Stimulated activated naive B cell treated with anti-CD40 and anti-IgM and Interleukin-4, amounts not matched to agents 10 μg/mL and 1 μg/mL and 100 μg/mL, for 72 hours (primary cell): Measurements from ENCODE around the gene PLCB1.

Experiments
- ATAC-seq, 2 donors: fragments of 150-1000 bp; cut with Tn5 transposase; replicated peaks; 2 replicates each; pipeline ENCODE4 v1.10.0; 2021; ENCODE audit warnings: moderate library complexity in 1 of 2
- DNase-seq: peaks from one replicate; pipeline ENCODE4 v3.0.0; 2021
- H3K27ac Mint-ChIP-seq: one replicate; pipeline ENCODE4 v1.8.0; 2022; ENCODE audit warnings: mild to moderate bottlenecking, mixed read lengths
- H3K27me3 Mint-ChIP-seq, 2 donors: one replicate each; pipeline ENCODE4 v1.8.0; 2022; ENCODE audit warnings: mixed read lengths in 2 of 2
- H3K36me3 Mint-ChIP-seq, 2 donors: one replicate each; pipeline ENCODE4 v1.8.0; 2022; ENCODE audit warnings: mixed read lengths in 2 of 2, mild to moderate bottlenecking in 1 of 2
- H3K4me1 Mint-ChIP-seq, 2 donors: one replicate each; pipeline ENCODE4 v1.8.0; 2022; ENCODE audit warnings: mixed read lengths in 2 of 2, mild to moderate bottlenecking in 1 of 2
- H3K4me3 Mint-ChIP-seq, 2 donors: one replicate each; pipeline ENCODE4 v1.8.0; 2022; ENCODE audit warnings: mild to moderate bottlenecking in 2 of 2, mixed read lengths in 2 of 2, moderate library complexity in 1 of 2
- H3K9me3 Mint-ChIP-seq, 2 donors: one replicate each; pipeline ENCODE4 v1.8.0; 2022; ENCODE audit warnings: mixed read lengths in 2 of 2, mild to moderate bottlenecking in 1 of 2

PLCB1 gene

DNA sequence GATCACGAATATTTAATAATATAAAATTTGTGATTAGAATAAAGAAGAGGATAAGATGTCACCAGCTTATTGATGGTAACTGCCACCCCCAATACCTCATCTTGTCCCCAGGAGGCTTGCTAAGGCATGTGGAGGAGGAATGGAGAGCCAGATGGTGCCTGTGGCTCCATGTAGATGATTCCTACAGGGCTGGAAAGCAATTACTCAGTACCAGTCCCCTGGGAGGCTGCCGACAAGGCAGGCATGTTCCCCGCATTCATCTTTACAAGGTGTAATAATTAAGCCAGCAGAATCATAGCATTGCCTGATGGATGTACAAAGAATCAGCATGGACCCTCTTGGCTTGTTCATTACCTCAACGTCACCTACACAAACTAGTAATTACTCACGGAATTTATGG lies 155.3 kb downstream of the PLCB1 start:
- Mint-ChIP-seq H3K27me3 (no peaks in the 10 kb centered on the region), H3K36me3 (no peaks in the 10 kb centered on the region), H3K9me3 (no peaks in the 10 kb centered on the region), H3K4me3 (no peak overlapping the region), H3K27ac (no peak overlapping the region), H3K4me1 (no peaks in the 10 kb centered on the region)
- no peak for ATAC-seq
- no peak for DNase-seq

DNA sequence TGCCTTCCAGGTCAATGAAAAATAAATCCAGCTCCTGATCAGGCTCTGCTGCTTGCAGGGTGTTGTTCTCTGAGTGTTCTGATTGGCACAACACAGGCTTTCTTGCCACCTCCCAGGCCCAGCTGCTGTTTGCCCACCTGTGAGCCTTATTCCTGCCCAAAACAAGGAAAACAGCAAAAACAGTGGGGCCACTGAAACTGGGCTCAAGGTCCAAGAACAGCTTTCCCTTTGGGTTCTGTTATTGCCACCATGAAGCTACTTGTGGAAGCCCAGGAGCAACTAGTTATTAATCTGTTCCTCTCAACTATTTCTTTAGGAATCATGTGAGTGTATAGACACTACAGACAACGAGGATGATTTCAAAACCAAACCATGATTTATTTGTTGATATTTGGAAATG lies 159.1 kb downstream of the PLCB1 start:
- Mint-ChIP-seq H3K27ac (no peak overlapping the region), H3K9me3 (no peaks in the 10 kb centered on the region), H3K4me1 (no peaks in the 10 kb centered on the region), H3K27me3 (no peaks in the 10 kb centered on the region), H3K4me3 (no peak overlapping the region), H3K36me3 (no peaks in the 10 kb centered on the region)
- DNase-seq, result no peak
- no peak for ATAC-seq

DNA sequence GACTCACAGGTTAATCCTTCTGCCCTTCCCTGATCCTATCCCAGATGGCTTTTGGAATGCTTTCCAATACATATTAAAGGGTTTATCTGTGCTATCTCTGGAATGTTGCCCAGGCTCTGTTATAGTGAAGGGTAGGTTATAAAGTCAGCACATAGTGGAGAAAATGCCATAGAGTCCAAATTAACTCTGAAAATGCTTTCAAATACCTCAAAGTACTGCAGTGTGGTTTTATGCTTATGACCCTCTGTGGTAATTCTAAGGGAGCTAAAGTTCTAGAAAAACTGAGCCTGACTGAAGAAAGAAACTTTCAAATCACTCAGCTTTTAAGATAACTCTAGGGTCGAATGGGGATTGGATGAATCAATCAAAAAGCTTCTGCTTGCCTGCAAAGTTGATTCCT lies 159.8 kb downstream of the PLCB1 start:
- DNase-seq (no peak), ATAC-seq (no peak)
- no peaks in the 10 kb centered on the region for H3K36me3 Mint-ChIP-seq
- H3K4me1 Mint-ChIP-seq, result no peaks in the 10 kb centered on the region
- H3K27me3 Mint-ChIP-seq, result no peaks in the 10 kb centered on the region
- no peak overlapping the region for H3K27ac Mint-ChIP-seq
- no peaks in the 10 kb centered on the region for H3K9me3 Mint-ChIP-seq
- H3K4me3 Mint-ChIP-seq, result no peak overlapping the region

DNA sequence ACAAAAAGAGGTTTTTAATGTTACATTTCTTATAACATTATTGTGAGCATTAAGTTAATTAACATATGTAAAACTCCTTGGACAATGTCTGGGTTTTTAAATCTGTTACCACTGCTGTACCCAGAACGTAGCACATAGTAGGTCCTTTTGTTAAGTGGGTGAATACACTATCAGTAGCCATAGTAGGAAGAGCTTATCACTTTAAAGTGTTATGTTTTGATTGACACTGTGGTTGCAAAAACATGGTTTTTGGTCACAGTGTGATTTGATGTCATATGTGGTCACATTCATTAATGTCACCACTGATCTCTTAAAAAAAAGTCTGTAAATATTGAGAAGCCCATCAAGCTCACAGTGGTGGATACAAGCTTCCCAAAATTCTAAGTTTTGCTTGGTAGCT lies 160.7 kb downstream of the PLCB1 start:
- ATAC-seq (no peak), DNase-seq (no peak)
- Mint-ChIP-seq H3K27ac (no peak overlapping the region), H3K4me1 (no peaks in the 10 kb centered on the region), H3K36me3 (no peaks in the 10 kb centered on the region), H3K27me3 (no peaks in the 10 kb centered on the region), H3K9me3 (no peaks in the 10 kb centered on the region), H3K4me3 (no peak overlapping the region)

DNA sequence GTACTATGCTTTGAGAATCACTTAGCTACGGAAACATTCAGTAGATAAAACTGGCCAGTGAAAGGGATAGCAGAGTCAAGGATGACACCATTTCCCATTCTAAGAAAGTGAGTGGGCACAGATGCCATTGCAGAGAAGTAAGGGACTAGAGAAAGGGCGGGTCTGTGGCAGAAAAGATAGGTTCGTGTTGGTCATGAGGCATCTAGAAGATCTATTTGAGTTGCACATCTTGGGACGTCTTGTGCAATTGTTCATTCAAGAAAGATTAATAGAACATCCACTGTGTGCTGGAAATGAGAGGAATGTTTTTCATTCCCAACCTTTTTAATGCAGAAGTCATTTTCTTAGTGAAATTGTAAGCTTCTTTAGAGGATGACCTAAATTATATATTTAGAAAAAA lies 161.7 kb downstream of the PLCB1 start:
- no peaks in the 10 kb centered on the region for H3K36me3 Mint-ChIP-seq
- H3K4me1 Mint-ChIP-seq, result no peaks in the 10 kb centered on the region
- H3K27me3 Mint-ChIP-seq, result no peaks in the 10 kb centered on the region
- H3K9me3 Mint-ChIP-seq, result no peaks in the 10 kb centered on the region
- no peak overlapping the region for H3K27ac Mint-ChIP-seq
- no peak overlapping the region for H3K4me3 Mint-ChIP-seq
- ATAC-seq (no peak), DNase-seq (no peak)

DNA sequence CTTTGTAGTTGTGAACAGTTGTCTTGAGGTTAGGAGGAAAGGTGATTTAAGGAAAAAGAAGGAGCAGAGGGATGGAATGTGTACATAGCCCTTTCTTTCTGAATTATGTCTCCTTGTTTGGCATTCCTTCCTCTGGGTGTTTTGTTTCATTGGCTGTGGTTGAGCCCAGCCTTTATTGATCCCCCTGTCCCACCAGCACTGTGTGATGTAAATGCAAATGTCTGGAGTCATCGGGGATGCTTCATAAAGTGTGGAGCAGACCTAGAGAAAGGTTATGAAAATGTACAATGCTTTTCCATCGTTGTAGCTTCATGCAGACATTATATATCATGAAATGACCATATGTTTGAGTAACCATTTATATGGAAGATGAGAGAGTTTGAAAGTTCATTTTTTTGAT lies 164.5 kb downstream of the PLCB1 start:
- Mint-ChIP-seq H3K27ac (no peak overlapping the region), H3K27me3 (no peaks in the 10 kb centered on the region), H3K4me3 (no peak overlapping the region), H3K36me3 (no peaks in the 10 kb centered on the region), H3K4me1 (no peaks in the 10 kb centered on the region), H3K9me3 (peaks cover 0 to 1% of the 10 kb centered on the region in 2 donors)
- ATAC-seq (no peak), DNase-seq (no peak)

DNA sequence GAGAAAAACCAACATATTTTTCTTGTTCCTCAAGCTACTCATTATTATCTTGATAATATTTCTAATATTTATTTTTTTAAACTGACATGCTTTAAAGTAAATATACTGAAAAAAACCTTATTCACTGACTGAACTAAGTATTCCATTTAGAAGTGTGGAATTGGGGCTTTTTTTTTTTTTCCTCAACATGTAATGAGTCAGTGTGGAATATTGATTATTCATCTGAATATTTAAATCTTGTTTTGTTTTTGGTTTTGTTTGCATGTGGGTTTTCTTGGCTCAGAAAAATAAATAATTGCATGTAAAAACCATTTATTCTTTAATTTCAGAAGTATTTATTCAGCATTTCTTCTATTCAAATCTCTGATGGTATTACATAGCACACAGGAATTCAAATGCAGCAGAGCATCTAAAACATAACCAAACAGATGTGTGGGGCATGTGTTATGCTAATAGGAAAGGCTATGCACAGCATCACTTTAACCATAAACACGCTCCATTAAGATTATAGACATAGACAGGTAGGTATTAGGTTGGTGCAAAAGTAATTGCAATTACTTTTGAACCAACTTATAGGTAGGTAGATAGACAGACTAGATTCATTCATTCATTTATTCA lies 166.5 kb downstream of the PLCB1 start:
- H3K36me3 Mint-ChIP-seq, result no peaks in the 10 kb centered on the region
- H3K9me3 Mint-ChIP-seq, result peaks cover 0 to 1% of the 10 kb centered on the region in 2 donors
- H3K27me3 Mint-ChIP-seq, result no peaks in the 10 kb centered on the region
- no peaks in the 10 kb centered on the region for H3K4me1 Mint-ChIP-seq
- no peak overlapping the region for H3K4me3 Mint-ChIP-seq
- no peak overlapping the region for H3K27ac Mint-ChIP-seq
- no peak for ATAC-seq
- DNase-seq, result no peak

DNA sequence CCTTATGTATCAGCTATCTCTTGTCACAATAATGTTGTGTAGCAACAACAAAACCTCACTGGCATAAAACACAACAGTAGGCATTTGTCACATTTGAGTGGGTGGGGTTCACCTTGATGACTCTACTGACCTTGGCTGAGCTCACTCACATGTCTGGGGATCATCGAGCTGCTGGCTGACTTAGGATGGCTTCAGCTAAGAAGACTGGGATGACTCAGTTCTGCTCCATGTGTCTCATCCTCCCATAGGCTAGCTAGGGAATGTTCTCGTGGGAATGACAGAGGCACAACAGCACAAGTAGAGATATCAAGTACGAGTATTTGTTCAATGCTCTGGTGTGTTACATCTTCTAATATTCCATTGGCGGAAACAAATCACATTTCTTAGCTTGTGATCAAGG lies 167.9 kb downstream of the PLCB1 start:
- Mint-ChIP-seq H3K9me3 (peaks cover 0 to 1% of the 10 kb centered on the region in 2 donors), H3K27ac (no peak overlapping the region), H3K4me3 (no peak overlapping the region), H3K36me3 (no peaks in the 10 kb centered on the region), H3K27me3 (no peaks in the 10 kb centered on the region), H3K4me1 (no peaks in the 10 kb centered on the region)
- DNase-seq (no peak), ATAC-seq (no peak)

DNA sequence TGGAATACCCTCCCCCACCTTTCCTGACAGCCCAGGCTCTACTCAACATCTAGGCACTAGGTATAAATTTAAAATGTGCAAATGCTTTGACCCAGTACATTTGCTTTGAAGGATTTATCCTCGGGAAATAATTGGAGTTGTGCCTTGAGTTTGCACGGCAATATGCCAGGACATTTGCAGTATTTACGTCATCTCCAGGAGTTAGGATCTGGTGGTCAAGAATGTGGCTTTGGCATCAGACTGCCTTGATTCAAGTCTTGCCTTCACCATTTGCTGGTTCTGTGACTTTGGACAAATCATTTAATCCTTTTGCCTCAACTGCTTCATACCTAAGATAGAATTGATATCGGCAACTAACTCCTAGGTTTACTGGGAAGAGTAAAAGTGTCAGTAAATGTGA lies 169.6 kb downstream of the PLCB1 start:
- Mint-ChIP-seq H3K36me3 (no peaks in the 10 kb centered on the region), H3K27me3 (no peaks in the 10 kb centered on the region), H3K9me3 (peaks cover 0 to 1% of the 10 kb centered on the region in 2 donors), H3K27ac (no peak overlapping the region), H3K4me1 (peaks cover 0 to 11% of the 10 kb centered on the region in 2 donors), H3K4me3 (no peak overlapping the region)
- ATAC-seq, result no peak
- no peak for DNase-seq

DNA sequence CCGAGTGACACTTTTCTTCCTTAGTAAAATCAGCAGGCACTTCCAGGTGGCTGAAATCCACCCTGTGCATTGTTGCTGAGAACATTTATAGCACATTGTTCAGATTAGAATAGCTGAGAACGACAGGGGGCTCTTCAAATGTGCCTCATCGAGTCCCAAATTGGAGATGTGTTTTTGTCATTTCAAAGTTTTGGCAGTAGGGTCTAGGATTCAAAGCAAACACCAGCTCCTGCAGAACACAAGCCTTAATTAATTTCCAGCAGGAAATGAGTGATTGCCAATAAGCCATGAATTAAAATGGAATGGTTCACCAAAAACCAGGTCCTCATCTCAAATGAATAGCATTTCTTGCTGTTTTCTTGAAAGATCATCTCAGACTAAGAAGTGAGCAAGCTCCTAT lies 171.6 kb downstream of the PLCB1 start:
- no peaks in the 10 kb centered on the region for H3K36me3 Mint-ChIP-seq

DNA sequence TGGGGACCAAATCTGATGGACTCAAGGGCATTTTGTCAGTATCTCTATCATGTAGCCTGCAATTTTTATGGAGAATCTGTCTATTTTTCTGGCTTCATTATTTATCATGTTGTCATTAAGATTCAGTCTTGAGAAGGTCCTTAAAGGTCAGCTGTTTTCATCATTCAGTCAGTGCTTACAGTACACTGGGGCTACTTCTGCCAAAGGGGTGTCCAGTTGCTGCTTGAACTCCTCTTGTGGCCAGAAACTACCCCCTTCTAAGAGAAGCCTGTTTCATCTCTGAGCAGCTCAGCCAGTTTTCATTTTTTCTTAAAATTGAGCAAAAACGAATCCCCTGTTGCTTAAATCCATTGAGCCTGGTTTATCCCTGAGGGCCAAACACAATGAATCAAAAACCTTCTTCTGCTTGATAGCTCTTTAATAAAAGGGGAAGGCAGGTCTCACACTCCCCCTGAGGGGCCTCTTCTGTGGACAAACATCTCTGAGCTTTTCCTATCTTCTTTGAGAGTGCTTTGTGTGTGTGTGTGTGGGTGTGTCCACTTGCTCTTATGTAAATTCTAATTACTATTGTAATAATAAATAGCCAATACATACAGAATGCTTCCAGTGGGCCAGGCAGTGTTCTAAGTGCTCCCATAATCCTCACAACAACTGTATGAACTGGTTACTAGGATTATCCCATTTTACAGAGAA lies 172.2 kb downstream of the PLCB1 start:
- H3K4me3 Mint-ChIP-seq, result no peak overlapping the region
- DNase-seq, result no peak
- H3K27me3 Mint-ChIP-seq, result no peaks in the 10 kb centered on the region
- H3K9me3 Mint-ChIP-seq, result peaks cover 0 to 1% of the 10 kb centered on the region in 2 donors
- no peak overlapping the region for H3K27ac Mint-ChIP-seq
- peaks cover 0 to 15% of the 10 kb centered on the region in 2 donors for H3K4me1 Mint-ChIP-seq
- no peak for ATAC-seq
- H3K36me3 Mint-ChIP-seq, result no peaks in the 10 kb centered on the region

More for the DNA sequence above, 171.6 kb downstream of the PLCB1 start:
- Mint-ChIP-seq H3K4me3 (no peak overlapping the region), H3K27ac (no peak overlapping the region), H3K27me3 (no peaks in the 10 kb centered on the region), H3K9me3 (peaks cover 0 to 1% of the 10 kb centered on the region in 2 donors), H3K4me1 (peaks cover 0 to 15% of the 10 kb centered on the region in 2 donors)
- ATAC-seq (no peak), DNase-seq (no peak)

DNA sequence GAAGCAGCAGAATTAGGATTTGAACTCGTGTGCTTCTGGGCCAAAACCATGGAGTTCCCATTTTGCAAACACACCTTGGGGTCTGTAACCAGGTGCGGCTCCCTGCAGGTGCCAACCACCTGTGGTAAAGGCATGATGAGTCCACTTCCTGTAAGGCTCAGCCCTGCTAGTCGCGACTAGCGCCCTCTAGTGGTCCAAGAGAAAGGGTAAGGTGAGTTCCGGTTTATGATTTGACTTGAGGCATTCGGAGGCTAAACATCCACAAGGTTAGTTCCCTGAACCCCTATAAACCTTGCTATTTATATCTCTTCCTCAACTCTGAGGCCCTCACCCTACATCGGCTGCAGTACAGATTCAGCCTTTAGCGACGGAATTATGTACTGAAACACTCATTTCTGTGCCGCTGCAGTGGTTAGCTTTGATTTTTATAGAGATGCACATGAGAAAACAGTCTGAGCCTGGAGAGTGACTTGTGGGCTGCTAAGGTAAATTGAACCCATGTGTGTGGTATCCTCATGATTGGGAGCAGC lies 173.4 kb downstream of the PLCB1 start:
- Mint-ChIP-seq H3K4me1 (peaks cover 0 to 15% of the 10 kb centered on the region in 2 donors), H3K36me3 (no peaks in the 10 kb centered on the region), H3K27ac (no peak overlapping the region), H3K27me3 (no peaks in the 10 kb centered on the region), H3K9me3 (no peaks in the 10 kb centered on the region), H3K4me3 (no peak overlapping the region)
- DNase-seq (peak; percentile 41), ATAC-seq (peak; percentile 83 to 88)

DNA sequence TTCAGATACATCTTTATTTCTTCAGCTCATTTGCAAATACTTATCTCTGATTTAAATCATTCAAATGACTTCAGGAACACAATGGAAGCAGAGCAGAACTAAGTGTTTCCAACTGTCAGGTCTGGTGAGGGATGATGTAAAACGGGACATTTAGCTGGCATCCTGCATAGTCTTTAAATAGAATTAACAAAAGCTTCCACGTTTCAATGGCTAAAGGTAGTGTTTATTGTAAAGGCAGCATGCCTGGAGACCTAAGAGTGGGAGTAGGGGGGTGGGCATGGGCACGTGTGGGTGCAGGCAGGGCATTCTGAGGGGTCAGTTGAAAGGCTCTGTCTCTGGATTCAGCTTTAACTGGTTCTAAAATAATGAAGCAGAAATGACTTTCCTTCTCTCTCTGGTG lies 174.9 kb downstream of the PLCB1 start:
- Mint-ChIP-seq H3K36me3 (no peaks in the 10 kb centered on the region), H3K9me3 (no peaks in the 10 kb centered on the region), H3K4me1 (peaks cover 0 to 15% of the 10 kb centered on the region in 2 donors)

DNA sequence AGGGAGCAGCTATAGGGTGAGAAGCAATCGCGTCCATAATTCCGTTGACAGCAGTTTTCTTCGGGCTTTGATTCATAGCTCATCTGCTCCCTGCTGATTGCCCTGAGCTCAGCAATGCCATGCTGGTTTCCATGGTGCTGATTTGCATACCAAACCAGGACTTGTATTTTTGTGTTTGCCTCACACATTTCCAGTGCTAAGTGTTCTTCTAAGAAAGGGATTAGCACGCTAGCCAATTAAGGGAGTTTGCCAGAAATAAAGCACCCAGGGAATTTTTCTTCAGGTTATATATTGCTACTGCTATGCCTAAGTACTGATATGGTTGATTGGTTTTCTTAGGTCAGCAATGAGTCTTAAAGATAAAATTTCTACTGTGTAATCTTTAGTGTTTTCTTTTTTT lies 177.6 kb downstream of the PLCB1 start:
- no peak overlapping the region for H3K27ac Mint-ChIP-seq
- DNase-seq (no peak), ATAC-seq (no peak)
- no peaks in the 10 kb centered on the region for H3K27me3 Mint-ChIP-seq
- H3K36me3 Mint-ChIP-seq, result no peaks in the 10 kb centered on the region
- H3K9me3 Mint-ChIP-seq, result no peaks in the 10 kb centered on the region
- H3K4me3 Mint-ChIP-seq, result no peak overlapping the region
- H3K4me1 Mint-ChIP-seq, result peaks cover 0 to 15% of the 10 kb centered on the region in 2 donors

More for the DNA sequence above, 174.9 kb downstream of the PLCB1 start:
- no peak overlapping the region for H3K27ac Mint-ChIP-seq
- no peaks in the 10 kb centered on the region for H3K27me3 Mint-ChIP-seq
- no peak for DNase-seq
- no peak for ATAC-seq
- H3K4me3 Mint-ChIP-seq, result no peak overlapping the region

DNA sequence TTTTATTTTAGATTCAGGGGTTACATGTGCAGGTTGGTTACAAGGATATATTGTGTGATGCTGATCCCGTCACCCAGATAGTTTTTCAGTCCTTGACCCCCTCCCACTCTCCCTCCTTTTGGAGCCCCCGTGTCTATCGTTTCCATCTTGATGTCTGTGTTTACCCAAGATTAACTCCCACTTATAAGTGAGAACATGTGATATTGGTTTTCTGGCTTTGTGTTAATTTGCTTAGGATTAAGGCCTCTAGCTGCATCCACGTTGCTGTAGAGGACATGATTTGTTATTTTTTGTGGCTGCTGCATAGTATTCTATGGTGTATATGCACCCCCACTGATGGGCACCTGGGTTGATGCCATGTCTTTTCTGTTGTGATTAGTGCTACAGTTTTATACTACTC lies 178.6 kb downstream of the PLCB1 start:
- Mint-ChIP-seq H3K4me3 (no peak overlapping the region), H3K4me1 (peaks cover 0 to 10% of the 10 kb centered on the region in 2 donors), H3K27me3 (no peaks in the 10 kb centered on the region), H3K9me3 (no peaks in the 10 kb centered on the region), H3K27ac (no peak overlapping the region), H3K36me3 (no peaks in the 10 kb centered on the region)
- ATAC-seq, result no peak
- DNase-seq, result no peak
